CD4-positive, alpha-beta memory T cell (primary cell): ENCODE results near the gene CTDSP1. TPM values are rescaled to one million over a fixed set of nuclear protein-coding genes. Genes with fewer than 3 reads are reported as not detected.

Experiments
- microRNA-seq: library from miRNA; unstranded; fragments of <30 nt; microRNA quantifications from one replicate; pipeline ENCODE4 v1.2.0, GENCODE V29; 2021; ENCODE audit warnings: borderline replicate concordance, borderline number of aligned reads, borderline microRNAs expressed, mixed read lengths
- polyA plus RNA-seq, 2 donors: library from polyadenylated mRNA; unstranded; fragments of 300-500 nt; fragmentation: Illumina TruSeq; gene quantifications; one replicate each; pipeline ENCODE4 v1.2.3, GENCODE V29; 2021
- total RNA-seq, 2 experiments: library from RNA; stranded (reverse); gene quantifications; one replicate each; pipeline ENCODE4 v1.2.3, GENCODE V29; 2021

Gene CTDSP1
- total and polyA plus RNA-seq, 4 experiments from 2014 or later: 26.4 to 183 (median 110) TPM

Small RNAs within 50 kb of the gene (microRNA-seq; reads per million reads assigned to microRNA genes)
- gene MIR26B: 69,957 reads per million, percentile 99 among the genes with 10 or more reads in this experiment

Other genes with a start within 250 kb of the CTDSP1 start
- gene CXCR1, start 232.9 kb upstream of the CTDSP1 start, total RNA-seq: not detected
- gene CXCR1, start 232.9 kb upstream of the CTDSP1 start, polyA plus RNA-seq: not detected
- 100 to 1,000 TPM; 412 to 414 TPM for gene ARPC2, start 182.7 kb upstream of the CTDSP1 start, total RNA-seq
- gene ARPC2, start 182.7 kb upstream of the CTDSP1 start, polyA plus RNA-seq: 1,000 to 10,000 TPM in 1 of 2 donors, 100 to 1,000 TPM in 1; 843 to 1,042 TPM
- gene GPBAR1, start 138.9 kb upstream of the CTDSP1 start, total RNA-seq: 1 to 10 TPM; 1.0 to 1.2 TPM
- under 1 TPM; 0.17 to 0.32 TPM for gene GPBAR1, start 138.9 kb upstream of the CTDSP1 start, polyA plus RNA-seq
- gene AAMP, start 129.7 kb upstream of the CTDSP1 start, total RNA-seq: 10 to 100 TPM; 66.2 to 66.3 TPM
- 100 to 1,000 TPM in 1 of 2 donors, 10 to 100 TPM in 1; 78.9 to 101 TPM for gene AAMP, start 129.7 kb upstream of the CTDSP1 start, polyA plus RNA-seq
- gene PNKD, start 129.3 kb upstream of the CTDSP1 start, total RNA-seq: 10 to 100 TPM; 31.1 to 33.6 TPM
- 100 to 1,000 TPM in 1 of 2 donors, 10 to 100 TPM in 1; 84.3 to 101 TPM for gene PNKD, start 129.3 kb upstream of the CTDSP1 start, polyA plus RNA-seq
- gene TMBIM1, start 107.4 kb upstream of the CTDSP1 start, total RNA-seq: 100 to 1,000 TPM; 140 to 144 TPM
- gene TMBIM1, start 107.4 kb upstream of the CTDSP1 start, polyA plus RNA-seq: 100 to 1,000 TPM; 176 to 220 TPM
- gene CATIP, start 43.0 kb upstream of the CTDSP1 start, total RNA-seq: not detected
- gene CATIP, start 43.0 kb upstream of the CTDSP1 start, polyA plus RNA-seq: not detected
- 1 to 10 TPM; 1.3 to 1.9 TPM for gene SLC11A1, start 17.6 kb upstream of the CTDSP1 start, total RNA-seq
- under 1 TPM; 0.37 to 0.92 TPM for gene SLC11A1, start 17.6 kb upstream of the CTDSP1 start, polyA plus RNA-seq
- gene VIL1, start 19.3 kb downstream of the CTDSP1 start, total RNA-seq: not detected
- not detected for gene VIL1, start 19.3 kb downstream of the CTDSP1 start, polyA plus RNA-seq
- gene USP37, start 168.5 kb downstream of the CTDSP1 start, total RNA-seq: 10 to 100 TPM; 28.2 to 29.1 TPM
- 10 to 100 TPM in 1 of 2 donors, 1 to 10 TPM in 1; 8.5 to 11.0 TPM for gene USP37, start 168.5 kb downstream of the CTDSP1 start, polyA plus RNA-seq
- 10 to 100 TPM; 53.9 to 58.0 TPM for gene CNOT9, start 169.0 kb downstream of the CTDSP1 start, total RNA-seq
- 10 to 100 TPM; 19.4 to 22.9 TPM for gene CNOT9, start 169.0 kb downstream of the CTDSP1 start, polyA plus RNA-seq
- gene PLCD4, start 208.0 kb downstream of the CTDSP1 start, total RNA-seq: under 1 TPM; 0.26 to 0.30 TPM
- gene PLCD4, start 208.0 kb downstream of the CTDSP1 start, polyA plus RNA-seq: under 1 TPM in 1 of 2 donors, not detected in 1; 0.49 TPM